Measurements from ENCODE around the gene PIAS4.

DNA sequence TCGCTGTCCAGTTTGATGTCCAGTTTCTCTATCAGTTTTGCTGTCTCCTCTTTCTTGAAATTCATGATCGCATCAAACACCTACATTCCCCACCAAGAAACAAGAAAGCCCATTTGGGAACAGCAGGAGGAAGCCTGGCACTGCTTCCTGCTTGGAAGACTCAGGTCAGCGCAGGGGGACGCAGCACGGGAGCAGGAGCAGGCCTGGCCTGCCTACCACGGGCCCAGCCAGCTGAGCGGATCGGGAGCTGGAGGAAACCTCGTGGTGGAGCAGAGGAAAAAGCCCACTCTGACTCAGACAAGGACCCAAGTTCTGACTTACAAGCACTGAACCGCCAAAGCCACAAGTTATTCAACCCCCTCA lies 26.2 kb upstream of the PIAS4 start:
- TF ChIP-seq, protein P1, sequence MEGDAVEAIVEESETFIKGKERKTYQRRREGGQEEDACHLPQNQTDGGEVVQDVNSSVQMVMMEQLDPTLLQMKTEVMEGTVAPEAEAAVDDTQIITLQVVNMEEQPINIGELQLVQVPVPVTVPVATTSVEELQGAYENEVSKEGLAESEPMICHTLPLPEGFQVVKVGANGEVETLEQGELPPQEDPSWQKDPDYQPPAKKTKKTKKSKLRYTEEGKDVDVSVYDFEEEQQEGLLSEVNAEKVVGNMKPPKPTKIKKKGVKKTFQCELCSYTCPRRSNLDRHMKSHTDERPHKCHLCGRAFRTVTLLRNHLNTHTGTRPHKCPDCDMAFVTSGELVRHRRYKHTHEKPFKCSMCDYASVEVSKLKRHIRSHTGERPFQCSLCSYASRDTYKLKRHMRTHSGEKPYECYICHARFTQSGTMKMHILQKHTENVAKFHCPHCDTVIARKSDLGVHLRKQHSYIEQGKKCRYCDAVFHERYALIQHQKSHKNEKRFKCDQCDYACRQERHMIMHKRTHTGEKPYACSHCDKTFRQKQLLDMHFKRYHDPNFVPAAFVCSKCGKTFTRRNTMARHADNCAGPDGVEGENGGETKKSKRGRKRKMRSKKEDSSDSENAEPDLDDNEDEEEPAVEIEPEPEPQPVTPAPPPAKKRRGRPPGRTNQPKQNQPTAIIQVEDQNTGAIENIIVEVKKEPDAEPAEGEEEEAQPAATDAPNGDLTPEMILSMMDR (optimal IDR thresholded peaks at IDR 0.05 in 1 of 3, IDR thresholded peaks at IDR 0.05 in 1 of 3, conservative IDR thresholded peaks at IDR 0.05 in 1 of 3; ENCODE audit: extremely low read depth in 1 of 3, insufficient read depth in 2 of 3, low read length in 3 of 3): no peak
- TF ChIP-seq EZH2 (IDR thresholded peaks at IDR 0.05; ENCODE audit: low read length): no peak
